HG02763 (cell line): ENCODE results near the gene KIF13A.
"Not testable (repeated sequence)": the region's sequence is repeated elsewhere in the genome, so short reads cannot be mapped to it uniquely, and the experiment has no call there.

ENCODE experiments used
- ATAC-seq: cut with Tn5 transposase; IDR thresholded peaks from one replicate; pipeline ENCODE4 v1.9.1; 2021; ENCODE audit warnings: mild to moderate bottlenecking, moderate library complexity; ENCODE audit not compliant: unreplicated experiment

The KIF13A gene

DNA sequence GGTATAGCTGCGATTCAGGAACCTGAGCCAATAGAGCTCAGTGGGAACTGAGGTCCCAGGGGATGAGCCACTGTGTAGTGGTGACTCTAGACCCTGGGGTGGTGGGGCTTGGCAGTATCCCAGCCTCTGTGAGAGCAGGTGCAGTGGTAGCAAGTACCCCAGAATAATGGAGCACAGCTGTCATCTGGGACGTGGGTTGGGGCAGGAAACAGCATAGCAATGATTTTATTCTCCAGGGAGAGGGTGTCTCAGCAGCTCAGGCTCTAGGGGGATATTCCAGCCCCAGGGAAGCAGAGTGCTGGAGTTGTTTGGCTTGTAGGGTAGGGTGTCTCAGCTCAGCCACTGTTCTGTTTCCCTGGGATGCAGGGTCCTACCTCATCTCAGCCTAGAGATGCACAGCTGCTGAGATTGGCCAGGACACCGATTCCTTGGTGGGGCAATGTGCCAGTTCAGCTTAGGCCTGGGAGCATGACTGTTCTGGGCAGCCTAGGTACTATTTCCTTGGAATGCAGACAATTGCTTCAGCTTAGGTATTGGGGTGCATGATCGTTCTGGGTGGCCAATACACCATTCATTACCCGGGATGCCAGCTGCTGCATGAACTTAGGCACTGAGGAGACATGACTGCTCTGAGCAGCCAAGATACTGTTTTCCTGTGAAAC lies 246.7 kb downstream of the KIF13A start:
- ATAC-seq: no peak

DNA sequence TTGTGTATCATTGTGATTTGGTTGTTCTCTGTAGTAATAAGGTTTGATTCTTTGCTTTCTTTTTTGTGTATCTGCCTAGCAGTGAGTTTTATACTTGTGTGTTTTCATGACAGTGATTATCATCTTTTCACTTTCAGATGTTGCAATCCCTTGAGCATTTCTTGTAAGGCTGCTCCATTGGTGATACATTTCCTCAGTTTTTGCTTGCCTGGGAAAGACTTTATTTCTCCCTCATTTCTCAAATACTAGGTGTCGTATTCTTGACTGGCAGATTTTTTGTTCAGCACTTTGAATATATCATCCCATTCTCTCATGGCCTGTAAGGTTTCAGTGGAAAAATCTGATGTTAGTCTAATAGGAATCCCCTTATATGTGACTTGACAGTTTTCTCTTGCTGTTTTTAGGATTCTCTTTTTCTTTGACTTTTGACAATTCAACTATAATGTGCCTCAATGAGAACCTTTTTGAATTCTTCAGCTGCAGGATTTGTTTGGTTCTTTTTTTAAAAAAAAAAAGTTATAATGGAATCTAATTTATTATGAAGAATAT lies 249.7 kb downstream of the KIF13A start:
- ATAC-seq: no peak

DNA sequence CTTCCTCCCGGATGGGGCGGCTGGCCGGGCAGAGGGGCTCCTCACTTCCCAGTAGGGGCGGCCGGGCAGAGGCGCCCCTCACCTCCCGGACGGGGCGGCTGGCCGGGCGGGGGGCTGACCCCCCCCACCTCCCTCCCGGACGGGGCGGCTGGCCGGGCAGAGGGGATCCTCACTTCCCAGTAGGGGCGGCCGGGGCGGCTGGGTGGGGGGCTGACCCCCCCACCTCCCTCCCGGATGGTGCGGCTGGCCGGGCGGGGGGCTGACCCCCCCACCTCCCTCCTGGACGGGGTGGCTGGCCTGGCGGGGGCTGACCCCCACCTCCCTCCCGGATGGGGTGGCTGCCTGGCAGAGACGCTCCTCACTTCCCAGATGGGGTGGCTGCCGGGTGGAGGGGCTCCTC lies 252.1 kb downstream of the KIF13A start:
- ATAC-seq: not testable (repeated sequence)

DNA sequence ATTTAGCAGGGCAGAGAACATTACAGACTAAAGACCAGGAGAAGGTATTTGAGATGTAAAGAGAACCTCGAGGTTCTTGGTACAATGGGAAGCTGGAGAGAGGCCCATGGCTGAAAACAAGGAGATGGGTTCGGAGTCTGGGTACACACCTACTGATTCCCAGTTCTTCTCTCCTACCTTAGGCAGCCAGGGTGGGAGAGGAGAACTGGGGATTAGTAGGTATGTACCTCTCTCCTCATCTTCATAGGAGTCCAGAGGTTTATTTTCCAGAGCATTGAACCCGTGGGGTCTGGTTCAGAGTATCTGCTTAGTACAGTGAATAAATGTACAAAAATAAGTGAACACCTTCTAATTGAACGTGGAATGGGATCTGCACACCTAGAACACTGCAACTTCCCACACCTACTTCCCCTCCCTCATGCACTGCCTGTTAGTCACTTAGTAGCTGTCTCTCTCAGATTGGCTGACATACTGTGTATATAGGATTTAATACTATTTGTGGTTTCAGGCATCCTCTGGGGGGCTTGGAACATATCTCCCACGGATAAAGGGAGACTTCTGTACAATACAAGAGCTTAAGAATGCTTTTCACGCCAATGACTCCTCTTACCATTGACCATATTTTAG lies 257.2 kb downstream of the KIF13A start:
- ATAC-seq: no peak

DNA sequence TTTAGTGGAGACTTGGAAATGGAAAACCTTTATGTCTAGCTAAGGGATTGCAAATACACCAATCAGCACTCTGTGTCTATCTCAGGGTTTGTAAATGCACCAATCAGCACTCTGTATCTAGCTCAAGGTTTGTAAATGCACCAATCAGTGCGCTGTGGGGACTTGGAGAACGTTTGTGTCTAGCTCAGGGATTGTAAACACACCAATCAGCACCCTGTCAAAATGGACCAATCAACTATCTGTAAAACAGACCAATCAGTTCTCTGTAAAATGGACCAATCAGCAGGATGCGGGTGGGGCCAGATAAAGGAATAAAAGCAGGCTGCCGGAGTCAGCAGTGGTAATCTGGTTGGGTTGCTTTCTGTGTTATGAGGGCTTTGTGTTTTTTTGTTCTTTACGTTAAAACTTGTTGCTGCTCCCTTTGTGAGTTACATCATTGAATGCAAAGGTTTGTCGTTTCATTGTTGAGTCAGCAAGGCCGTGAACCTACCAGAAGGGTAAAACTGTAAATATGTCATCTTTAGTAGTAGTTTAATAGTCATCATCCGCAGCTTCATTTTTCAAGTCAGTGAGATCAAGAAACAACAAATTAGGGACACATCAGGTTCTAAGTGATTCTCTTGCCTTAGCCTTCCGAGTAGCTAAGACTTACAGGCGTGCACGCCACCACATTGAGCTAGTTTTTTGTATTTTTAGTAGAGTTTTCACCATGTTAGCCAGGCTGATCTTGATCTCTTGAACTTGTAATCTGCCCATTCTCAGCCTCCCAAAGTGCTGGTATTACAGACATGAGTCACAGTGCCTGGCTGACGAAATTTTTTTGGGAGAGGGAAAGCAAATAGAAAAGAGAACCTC lies 258.0 kb downstream of the KIF13A start:
- no peak for ATAC-seq

DNA sequence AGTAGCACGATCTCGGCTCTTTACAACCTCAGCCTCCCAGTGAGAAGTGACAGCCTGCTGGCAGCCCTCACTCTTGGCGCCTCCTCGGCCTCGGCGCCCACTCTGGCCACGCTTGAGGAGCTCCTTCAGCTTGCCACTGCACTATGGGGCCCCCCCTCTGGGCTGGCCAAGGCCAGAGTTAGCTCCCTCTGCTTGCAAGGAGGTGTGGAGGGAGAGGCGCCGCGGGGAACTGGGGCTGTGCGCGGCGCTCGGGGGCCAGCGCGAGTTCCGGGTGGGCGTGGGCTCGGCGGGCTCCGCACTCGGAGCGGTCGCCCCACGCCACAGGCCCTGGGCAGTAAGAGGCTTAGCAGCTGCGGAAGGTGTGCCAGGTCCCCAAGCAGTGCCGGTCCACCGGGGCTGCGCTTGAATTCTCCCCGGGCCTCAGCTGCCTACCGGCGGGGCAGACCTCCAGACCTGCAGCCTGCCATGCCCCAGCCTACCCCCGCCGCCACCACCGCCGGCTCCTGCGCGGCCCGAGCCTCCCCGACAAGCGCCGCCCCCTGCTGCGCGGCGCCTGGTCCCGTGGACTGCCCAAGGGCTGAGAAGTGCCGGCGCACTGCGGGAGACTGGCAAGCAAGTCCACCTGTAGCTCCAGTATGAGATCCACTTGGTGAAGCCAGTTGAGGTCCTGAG lies 258.7 kb downstream of the KIF13A start:
- no peak for ATAC-seq

DNA sequence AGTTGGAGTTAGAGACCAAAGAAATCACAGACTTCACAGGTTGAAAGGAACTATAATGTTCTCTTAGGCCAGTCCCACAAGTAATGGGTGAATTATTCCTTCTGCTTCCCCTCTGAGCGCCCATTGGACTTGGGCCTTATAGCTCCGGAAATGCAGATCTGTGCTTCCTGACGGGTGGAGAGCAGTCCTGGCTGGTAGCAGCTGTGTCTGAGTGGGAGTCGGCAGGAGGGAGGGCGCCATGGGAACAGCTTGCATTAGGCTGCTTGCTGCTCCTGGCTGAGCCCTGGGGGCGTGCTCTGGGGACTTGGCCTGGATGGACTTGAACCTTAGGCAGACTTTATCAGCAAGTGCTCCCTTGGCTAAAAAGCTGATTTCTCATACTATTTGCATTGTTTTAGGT lies 262.4 kb downstream of the KIF13A start:
- no peak for ATAC-seq

DNA sequence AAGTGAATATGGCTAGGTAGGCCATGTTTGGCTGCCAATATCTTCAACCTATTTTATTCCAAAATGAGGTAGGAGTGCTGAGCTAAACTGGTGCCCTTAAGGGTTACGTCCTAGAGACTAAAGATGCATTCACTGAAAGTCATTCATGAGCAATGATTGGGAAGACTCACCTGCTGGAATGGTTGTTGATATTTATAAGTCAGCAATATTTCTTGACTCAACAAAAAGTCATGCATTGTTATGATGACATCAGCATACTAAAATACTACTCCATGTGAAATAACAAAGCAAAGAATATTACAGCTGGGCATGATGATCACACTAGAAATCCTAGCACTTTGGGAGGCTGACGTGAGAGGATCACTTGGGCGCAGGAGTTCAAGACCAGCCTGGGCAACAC lies 263.1 kb downstream of the KIF13A start:
- no peak for ATAC-seq

DNA sequence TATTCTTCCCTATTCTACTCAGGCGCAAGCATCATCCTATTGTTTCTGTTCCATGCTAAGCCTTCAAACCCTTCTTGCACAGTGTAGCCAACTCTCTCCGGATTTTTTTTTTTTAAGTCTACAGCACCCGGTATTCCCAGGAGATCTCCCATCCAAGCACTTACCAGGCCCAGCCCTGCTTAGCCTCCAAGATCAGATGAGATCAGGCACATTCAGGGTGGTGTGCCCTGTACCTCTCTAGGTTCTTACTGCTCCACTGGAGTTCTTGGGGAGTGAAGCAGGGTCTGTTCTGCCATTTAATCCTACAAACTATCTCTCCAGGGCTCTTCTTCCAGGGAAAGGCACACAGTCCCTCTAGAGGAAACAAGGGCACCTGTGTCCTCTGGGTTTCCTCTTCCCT lies 265.8 kb downstream of the KIF13A start:
- no peak for ATAC-seq

DNA sequence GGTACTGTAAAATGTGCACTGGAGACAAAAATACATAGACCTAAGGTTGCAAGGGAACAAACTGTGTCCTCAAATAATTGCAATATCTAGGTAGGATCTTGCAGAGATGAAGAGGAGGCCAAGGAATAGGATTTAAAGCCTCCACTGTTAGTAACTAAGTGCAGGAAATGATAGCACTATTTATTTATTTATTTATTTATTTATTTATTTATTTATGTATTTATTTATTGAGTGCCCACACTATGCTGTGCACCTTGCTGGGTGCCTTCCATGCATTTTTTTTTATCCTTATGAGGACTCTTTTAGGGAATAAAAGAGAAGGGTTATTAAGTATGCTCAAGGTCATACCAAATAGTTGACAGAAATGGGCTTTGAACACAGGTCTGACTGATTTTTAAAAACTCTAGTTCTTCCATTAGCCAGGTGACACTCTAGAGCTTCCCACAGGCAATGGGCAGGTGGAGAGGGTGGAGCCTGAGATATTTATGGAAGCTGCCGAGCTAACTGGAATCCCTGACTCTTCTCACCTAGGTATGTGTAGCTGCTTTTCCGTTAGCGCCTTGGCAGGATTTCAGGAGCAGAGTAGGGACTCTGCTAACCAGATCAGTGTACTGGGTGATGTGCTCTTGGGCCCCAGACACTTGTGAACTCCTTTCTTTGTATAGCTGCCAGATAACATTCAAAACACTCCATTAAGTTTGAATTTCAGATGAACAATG lies 268.0 kb downstream of the KIF13A start:
- no peak for ATAC-seq

DNA sequence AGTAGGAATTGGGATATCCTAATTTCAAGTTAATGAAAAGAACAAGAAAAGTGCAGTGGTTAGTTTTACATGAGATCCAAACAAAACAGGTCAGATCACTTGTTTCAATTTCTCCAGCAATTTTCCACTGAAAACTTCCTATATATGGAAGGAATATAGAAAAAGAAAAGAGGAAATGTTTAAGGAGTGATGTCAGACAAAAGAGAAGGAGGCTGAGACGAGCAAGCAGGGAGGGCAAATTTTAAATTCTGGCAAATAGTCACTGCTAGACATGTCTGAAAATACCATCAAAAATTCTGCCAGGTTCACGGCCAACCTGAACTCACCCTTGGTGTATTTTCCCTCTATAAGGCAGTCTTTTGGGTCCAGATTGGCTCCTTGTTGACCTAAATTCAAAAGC lies 271.2 kb downstream of the KIF13A start:
- ATAC-seq: no peak

DNA sequence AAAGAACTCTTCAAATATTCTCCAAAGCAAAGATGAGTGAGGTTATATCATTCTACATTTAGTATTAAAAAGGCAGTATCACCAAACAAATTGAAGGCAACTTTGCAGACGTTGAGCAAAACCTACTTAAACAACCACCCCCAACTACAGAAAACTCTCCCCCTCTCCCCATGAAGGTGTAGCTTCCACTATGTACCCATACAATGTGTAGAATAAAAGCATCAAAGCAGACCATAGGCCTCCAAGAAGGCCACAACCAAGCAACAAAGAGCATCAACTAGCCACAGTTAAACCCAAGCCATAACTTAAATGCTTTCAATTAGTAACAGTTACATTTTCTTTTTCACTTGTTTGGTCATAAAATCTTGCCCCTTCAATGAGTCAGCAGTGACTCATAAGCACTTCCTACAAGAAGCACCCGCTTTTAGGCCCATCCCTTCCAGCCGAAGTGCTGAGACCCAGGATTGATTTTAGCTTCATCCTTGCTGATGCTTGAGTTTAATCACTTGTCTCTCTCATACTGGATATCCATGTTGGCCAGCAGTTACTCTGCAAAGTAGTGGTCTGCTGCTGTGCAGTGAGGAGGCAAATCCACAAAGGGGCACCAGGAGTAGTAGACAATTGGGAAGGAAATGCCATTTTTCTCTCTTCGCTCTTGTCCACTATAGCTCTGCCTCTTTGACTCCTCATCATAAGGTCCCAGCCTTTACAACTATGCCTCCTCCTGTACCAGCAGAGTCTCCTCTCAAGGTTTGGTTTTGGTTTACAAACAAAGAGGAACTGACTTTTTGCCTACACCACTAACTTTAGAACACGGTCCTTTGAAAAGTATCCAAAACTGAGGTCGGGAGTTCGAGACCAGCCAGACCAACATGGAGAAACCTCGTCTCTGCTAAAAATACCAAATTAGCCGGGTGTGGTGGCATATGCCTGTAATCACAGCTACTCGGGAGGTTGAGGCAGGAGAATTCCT lies 272.3 kb downstream of the KIF13A start:
- peak; percentile 72 for ATAC-seq

DNA sequence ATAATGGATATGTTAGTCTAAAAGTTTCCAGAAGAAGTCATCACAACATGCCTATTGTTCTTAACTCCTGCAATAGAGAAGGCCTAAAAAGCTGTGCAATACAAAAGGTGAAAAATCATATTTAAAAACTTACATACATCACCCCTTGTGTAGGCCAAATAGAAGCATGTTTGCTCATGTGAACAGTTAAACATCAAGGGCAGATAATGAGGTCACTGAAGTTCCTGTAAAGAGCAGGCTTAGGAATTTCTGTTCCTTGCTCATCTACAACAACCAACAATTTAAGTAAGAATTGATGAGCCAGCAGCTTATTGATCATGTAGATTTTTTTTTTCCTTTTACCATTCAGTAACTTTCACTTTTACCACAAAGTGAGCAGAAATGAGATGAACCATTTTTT lies 273.3 kb downstream of the KIF13A start:
- no peak for ATAC-seq

DNA sequence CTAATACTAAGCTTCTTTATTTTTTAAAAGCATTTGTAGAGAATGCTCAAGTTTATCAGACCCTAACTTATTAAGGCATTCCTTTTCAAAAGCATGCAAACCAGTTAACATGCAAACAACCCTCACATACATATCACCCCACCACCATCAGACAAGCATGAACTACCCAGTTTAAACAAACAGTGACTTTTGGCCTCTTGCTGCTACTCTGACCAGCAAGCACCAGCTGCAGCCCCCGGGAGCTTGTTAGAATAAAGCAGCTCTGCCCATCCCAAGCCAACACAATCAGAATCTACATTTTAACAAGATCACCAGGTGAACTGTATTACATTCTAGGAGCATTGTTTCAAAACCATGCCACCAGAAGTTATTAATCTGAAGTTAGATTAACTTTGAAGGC lies 274.9 kb downstream of the KIF13A start:
- ATAC-seq: no peak

DNA sequence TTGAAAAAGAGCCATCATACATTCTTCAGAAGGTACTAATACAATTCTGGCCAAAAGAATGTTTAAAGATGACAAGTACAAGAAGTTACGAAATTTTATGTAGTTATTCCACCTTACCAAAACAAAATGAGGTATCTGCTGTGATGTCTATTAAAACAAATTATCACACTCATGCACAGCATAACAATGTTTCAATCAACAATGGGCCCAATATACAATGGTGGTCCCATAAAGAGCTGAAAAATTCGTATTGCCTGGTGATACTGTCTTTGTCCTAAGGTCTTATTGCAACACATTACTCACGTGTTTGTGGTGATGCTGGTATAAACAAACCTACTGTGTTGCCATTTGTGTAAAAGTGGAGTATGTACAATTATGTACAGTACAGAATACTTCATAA lies 277.1 kb downstream of the KIF13A start:
- ATAC-seq: no peak

DNA sequence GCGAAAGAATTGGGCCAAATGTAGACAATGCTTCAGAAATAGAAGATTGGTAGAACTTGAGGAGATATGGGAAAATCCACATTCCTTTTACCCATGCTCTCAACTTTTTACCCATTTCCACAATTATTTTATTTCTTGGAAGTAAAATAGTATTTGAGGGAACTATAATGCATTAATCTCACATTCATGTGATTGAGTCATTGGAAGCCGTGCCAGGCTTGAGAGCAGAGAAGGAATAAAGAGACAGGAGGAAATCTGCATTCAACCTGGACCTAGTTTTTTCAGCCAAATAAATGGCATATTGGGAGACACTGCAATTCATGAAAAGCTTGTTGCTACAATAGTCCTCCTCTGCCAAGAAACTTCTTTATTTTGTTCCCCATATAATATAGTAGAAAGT lies 278.0 kb downstream of the KIF13A start:
- no peak for ATAC-seq
